Suprapubic skin (tissue), 3 donors: ENCODE results near the gene SLC22A23.

Experiments
- POLR2AphosphoS5 ChIP-seq, 3 donors: sonication (generic); formaldehyde crosslinking; IDR thresholded peaks; one replicate each; pipeline ENCODE4 v1.6.1; 2017; ENCODE audit warnings: antibody characterized with exemption in 3 of 3
- TF ChIP-seq, protein P1 (sequence below), 2 donors: fragments of 200-600 bp in 1 of 2; fragments of 450-650 bp in 1 of 2; sonication (generic) in 1 of 2; IDR thresholded peaks; one replicate each; pipeline ENCODE4 v1.5.1; 2016 to 2019; ENCODE audit warnings: antibody characterized with exemption in 2 of 2, mild to moderate bottlenecking in 1 of 2, moderate library complexity in 1 of 2

DNA sequence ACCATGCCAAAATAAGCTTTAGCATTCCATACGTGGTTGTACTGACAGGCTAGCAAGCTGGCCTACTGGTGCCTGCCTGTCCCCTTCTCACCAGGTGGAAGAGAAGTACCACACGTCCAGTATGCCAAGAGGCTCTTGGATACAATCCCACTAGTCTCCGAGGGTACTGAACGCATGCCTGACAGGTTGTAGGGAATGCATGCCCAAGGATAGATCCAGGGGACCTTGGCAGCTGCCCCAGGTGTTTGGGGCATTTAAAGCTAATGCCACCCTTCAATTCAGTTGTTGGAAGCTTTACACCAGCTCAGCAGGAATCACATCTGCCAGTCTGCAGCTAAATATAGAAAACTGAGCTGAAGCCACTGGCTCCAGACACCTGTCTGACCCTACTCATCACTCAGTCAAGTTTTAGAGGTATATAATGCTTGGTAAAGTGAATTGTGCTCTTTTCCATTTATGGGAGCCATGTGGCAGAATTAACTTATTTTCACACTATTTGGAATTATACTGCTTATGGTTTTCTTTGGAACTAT lies 234.3 kb downstream of the SLC22A23 start:
- TF ChIP-seq POLR2AphosphoS5 (IDR thresholded peaks at IDR 0.05), result no peak
- TF ChIP-seq, protein P1, sequence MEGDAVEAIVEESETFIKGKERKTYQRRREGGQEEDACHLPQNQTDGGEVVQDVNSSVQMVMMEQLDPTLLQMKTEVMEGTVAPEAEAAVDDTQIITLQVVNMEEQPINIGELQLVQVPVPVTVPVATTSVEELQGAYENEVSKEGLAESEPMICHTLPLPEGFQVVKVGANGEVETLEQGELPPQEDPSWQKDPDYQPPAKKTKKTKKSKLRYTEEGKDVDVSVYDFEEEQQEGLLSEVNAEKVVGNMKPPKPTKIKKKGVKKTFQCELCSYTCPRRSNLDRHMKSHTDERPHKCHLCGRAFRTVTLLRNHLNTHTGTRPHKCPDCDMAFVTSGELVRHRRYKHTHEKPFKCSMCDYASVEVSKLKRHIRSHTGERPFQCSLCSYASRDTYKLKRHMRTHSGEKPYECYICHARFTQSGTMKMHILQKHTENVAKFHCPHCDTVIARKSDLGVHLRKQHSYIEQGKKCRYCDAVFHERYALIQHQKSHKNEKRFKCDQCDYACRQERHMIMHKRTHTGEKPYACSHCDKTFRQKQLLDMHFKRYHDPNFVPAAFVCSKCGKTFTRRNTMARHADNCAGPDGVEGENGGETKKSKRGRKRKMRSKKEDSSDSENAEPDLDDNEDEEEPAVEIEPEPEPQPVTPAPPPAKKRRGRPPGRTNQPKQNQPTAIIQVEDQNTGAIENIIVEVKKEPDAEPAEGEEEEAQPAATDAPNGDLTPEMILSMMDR (IDR thresholded peaks at IDR 0.05), result no peak
